Measurements from ENCODE around the gene DHX35.

The DHX35 gene

GRCh38 chr20:38927902-38928578 is 34.1 kb upstream of the DHX35 start:
- Histone ChIP-seq H3K36me3 (ENCODE audit: control insufficient read depth, insufficient read depth, low read length) (peaks cover 16% of the 10 kb centered on the region; the same call in 1 of the 2 replicates), H3K9ac (ENCODE audit: low read depth, low read length) (no peak overlapping the region; the same call in 1 of the 2 replicates)

DNA sequence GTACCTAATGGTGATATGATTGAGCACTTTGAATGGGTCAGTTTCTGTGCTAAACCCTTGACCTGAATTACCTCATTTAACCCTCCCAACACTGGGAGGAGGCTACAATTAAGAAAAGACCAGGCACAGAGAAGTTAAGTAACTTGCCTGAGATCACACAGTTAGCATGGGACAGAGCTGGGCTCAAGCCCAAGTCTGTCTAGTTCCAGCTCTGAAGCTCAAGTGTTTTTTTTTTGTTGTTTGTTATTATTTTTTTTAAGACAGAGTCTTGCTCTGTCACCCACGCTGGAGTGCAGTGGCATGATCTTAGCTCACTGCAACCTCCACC is 31.9 kb upstream of the DHX35 start:
- no peaks in the 10 kb centered on the region for H3K9me3 ChIP-seq (ENCODE audit: control insufficient read depth, insufficient read depth, low read length)
- H3K27ac ChIP-seq (ENCODE audit: low read depth, low read length) = no peak overlapping the region
- peaks cover 22% of the 10 kb centered on the region; the same call in 1 of the 2 replicates for H3K36me3 ChIP-seq (ENCODE audit: control insufficient read depth, insufficient read depth, low read length)
- H3K9ac ChIP-seq (ENCODE audit: low read depth, low read length) = no peak overlapping the region
- H3K4me1 ChIP-seq (ENCODE audit: control insufficient read depth, insufficient read depth, low read length) = peaks cover 10% of the 10 kb centered on the region; the same call in 1 of the 2 replicates
- no peak overlapping the region for H3K4me3 ChIP-seq (ENCODE audit: low read depth, low read length)
- H3K27me3 ChIP-seq (ENCODE audit: control insufficient read depth, insufficient read depth, low read length) = no peaks in the 10 kb centered on the region

More at GRCh38 chr20:38927902-38928578, 34.1 kb upstream of the DHX35 start:
- H3K27me3 ChIP-seq (ENCODE audit: control insufficient read depth, insufficient read depth, low read length) = no peaks in the 10 kb centered on the region
- H3K4me1 ChIP-seq (ENCODE audit: control insufficient read depth, insufficient read depth, low read length) = peaks cover 10% of the 10 kb centered on the region; the same call in 1 of the 2 replicates
- peak overlapping the region; percentile 96 for H3K4me3 ChIP-seq (ENCODE audit: low read depth, low read length)
- H3K9me3 ChIP-seq (ENCODE audit: control insufficient read depth, insufficient read depth, low read length) = no peaks in the 10 kb centered on the region
- no peak overlapping the region for H3K27ac ChIP-seq (ENCODE audit: low read depth, low read length)

DNA sequence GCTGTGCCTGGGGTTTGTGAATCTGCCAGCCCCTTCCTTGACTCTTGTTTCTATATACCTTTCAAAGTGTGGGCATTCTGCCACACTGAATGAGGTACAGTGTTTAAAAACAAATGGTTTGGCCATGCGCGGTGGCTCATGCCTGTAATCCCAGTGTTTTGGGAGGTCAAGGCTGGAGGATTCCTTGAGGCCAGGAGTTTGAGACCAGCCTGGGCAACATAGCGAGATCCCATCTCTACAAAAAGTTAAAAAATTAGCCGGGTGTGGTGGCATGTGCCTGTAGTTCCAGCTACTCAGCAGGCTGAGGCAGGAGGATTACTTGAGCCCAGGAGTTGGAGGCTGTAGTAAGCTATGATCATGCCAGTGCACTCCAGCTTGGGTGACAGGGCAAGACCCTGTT is 30.2 kb upstream of the DHX35 start:
- Histone ChIP-seq H3K4me1 (ENCODE audit: control insufficient read depth, insufficient read depth, low read length) (peaks cover 10% of the 10 kb centered on the region; the same call in 1 of the 2 replicates), H3K9ac (ENCODE audit: low read depth, low read length) (no peak overlapping the region), H3K27me3 (ENCODE audit: control insufficient read depth, insufficient read depth, low read length) (no peaks in the 10 kb centered on the region), H3K27ac (ENCODE audit: low read depth, low read length) (no peak overlapping the region), H3K36me3 (ENCODE audit: control insufficient read depth, insufficient read depth, low read length) (peaks cover 32% of the 10 kb centered on the region; the same call in 1 of the 2 replicates), H3K4me3 (ENCODE audit: low read depth, low read length) (no peak overlapping the region), H3K9me3 (ENCODE audit: control insufficient read depth, insufficient read depth, low read length) (no peaks in the 10 kb centered on the region)

DNA sequence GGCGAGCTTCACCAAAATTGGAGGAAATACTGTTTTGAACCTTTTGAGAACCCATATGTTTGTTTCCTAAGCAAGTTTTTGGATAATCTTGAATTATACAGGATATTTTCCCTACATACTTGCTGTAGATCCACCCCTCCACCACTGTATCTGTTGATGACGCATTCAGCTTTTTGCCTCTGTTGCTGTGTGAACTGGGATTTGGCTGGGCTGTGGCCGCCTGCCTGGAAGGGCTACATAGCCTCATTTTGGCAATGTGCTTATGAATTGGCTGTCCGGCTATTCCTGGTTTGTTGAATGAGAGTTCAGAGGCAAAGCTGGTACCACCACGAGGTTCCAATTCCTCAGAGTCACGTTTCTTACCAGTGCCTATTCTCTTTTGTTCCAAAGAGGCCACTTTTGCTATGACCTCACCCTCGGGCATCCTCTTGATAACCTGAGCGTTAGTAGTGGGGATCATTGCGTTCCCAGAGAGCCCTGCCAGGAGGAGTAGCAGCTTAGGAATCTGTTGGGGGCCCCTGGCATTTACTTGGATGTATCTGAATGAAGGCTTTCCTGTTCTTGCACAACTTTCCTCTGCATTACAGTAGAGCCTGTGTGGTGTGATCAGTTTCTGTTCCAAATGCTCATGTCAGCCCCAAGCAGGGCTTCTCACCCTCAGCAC is 29.6 kb upstream of the DHX35 start:
- no peak overlapping the region for H3K4me3 ChIP-seq (ENCODE audit: low read depth, low read length)
- H3K4me1 ChIP-seq (ENCODE audit: control insufficient read depth, insufficient read depth, low read length) = peaks cover 10% of the 10 kb centered on the region; the same call in 1 of the 2 replicates
- no peak overlapping the region for H3K27ac ChIP-seq (ENCODE audit: low read depth, low read length)
- H3K9me3 ChIP-seq (ENCODE audit: control insufficient read depth, insufficient read depth, low read length) = no peaks in the 10 kb centered on the region
- peaks cover 32% of the 10 kb centered on the region; the same call in 1 of the 2 replicates for H3K36me3 ChIP-seq (ENCODE audit: control insufficient read depth, insufficient read depth, low read length)
- H3K9ac ChIP-seq (ENCODE audit: low read depth, low read length) = no peak overlapping the region
- H3K27me3 ChIP-seq (ENCODE audit: control insufficient read depth, insufficient read depth, low read length) = no peaks in the 10 kb centered on the region

DNA sequence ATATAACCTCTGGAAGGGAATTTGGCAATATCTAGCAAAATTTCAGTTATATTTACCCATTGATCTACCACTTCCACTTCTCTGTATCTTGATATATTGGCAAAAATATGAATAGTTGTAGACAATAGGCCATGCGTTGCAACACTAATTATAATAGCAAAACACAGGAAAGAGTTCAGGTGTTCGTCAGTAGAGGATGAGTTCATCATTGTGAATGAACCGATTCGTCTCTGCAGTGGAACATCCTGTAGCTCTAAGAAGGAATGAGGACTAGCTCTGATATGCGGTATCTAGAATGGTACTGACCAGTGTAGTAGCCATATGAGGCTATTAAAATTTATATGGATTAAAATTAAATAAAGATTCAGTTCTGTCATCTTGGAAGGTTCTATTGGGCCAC is 27.6 kb upstream of the DHX35 start:
- Histone ChIP-seq H3K4me1 (ENCODE audit: control insufficient read depth, insufficient read depth, low read length) (no peaks in the 10 kb centered on the region), H3K9me3 (ENCODE audit: control insufficient read depth, insufficient read depth, low read length) (no peaks in the 10 kb centered on the region), H3K27ac (ENCODE audit: low read depth, low read length) (no peak overlapping the region), H3K27me3 (ENCODE audit: control insufficient read depth, insufficient read depth, low read length) (no peaks in the 10 kb centered on the region), H3K4me3 (ENCODE audit: low read depth, low read length) (no peak overlapping the region), H3K9ac (ENCODE audit: low read depth, low read length) (no peak overlapping the region), H3K36me3 (ENCODE audit: control insufficient read depth, insufficient read depth, low read length) (peaks cover 39% of the 10 kb centered on the region)

- no peaks in the 10 kb centered on the region for H3K4me1 ChIP-seq (ENCODE audit: control insufficient read depth, insufficient read depth, low read length)
- H3K4me3 ChIP-seq (ENCODE audit: low read depth, low read length) = no peak overlapping the region
These were observed 26.9 kb upstream of the DHX35 start for GRCh38 chr20:38935285-38935684.

GRCh38 chr20:38935967-38936407 is 26.2 kb upstream of the DHX35 start:
- Histone ChIP-seq H3K36me3 (ENCODE audit: control insufficient read depth, insufficient read depth, low read length) (peaks cover 38% of the 10 kb centered on the region), H3K4me1 (ENCODE audit: control insufficient read depth, insufficient read depth, low read length) (no peaks in the 10 kb centered on the region), H3K9me3 (ENCODE audit: control insufficient read depth, insufficient read depth, low read length) (no peaks in the 10 kb centered on the region), H3K4me3 (ENCODE audit: low read depth, low read length) (no peak overlapping the region), H3K9ac (ENCODE audit: low read depth, low read length) (no peak overlapping the region), H3K27ac (ENCODE audit: low read depth, low read length) (no peak overlapping the region), H3K27me3 (ENCODE audit: control insufficient read depth, insufficient read depth, low read length) (no peaks in the 10 kb centered on the region)

More at GRCh38 chr20:38935285-38935684, 26.9 kb upstream of the DHX35 start:
- no peaks in the 10 kb centered on the region for H3K27me3 ChIP-seq (ENCODE audit: control insufficient read depth, insufficient read depth, low read length)
- no peak overlapping the region for H3K9ac ChIP-seq (ENCODE audit: low read depth, low read length)
- peaks cover 34% of the 10 kb centered on the region for H3K36me3 ChIP-seq (ENCODE audit: control insufficient read depth, insufficient read depth, low read length)
- no peaks in the 10 kb centered on the region for H3K9me3 ChIP-seq (ENCODE audit: control insufficient read depth, insufficient read depth, low read length)
- H3K27ac ChIP-seq (ENCODE audit: low read depth, low read length) = no peak overlapping the region

DNA sequence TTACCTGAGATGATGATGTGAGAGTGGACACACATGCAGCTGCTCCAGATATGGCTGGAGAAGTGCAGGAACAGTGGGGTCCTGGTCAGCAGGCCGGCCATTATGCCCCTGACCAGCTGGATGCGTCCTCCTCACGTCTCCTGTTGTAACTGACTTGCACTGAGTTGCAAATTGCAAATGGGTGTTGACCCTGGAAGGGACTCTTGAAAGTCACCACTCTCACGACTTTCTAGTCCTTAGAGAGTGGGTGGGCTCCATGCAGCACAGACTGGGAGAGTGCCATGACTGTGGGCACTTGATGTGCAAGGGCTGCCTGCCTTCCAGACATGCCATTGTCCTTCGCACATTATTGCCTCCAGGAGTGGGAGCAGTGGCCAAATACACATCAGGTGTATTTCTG is 25.1 kb upstream of the DHX35 start:
- H3K4me1 ChIP-seq (ENCODE audit: control insufficient read depth, insufficient read depth, low read length) = no peaks in the 10 kb centered on the region
- H3K9me3 ChIP-seq (ENCODE audit: control insufficient read depth, insufficient read depth, low read length) = no peaks in the 10 kb centered on the region
- H3K9ac ChIP-seq (ENCODE audit: low read depth, low read length) = no peak overlapping the region
- no peak overlapping the region for H3K4me3 ChIP-seq (ENCODE audit: low read depth, low read length)
- no peaks in the 10 kb centered on the region for H3K27me3 ChIP-seq (ENCODE audit: control insufficient read depth, insufficient read depth, low read length)
- H3K27ac ChIP-seq (ENCODE audit: low read depth, low read length) = no peak overlapping the region
- H3K36me3 ChIP-seq (ENCODE audit: control insufficient read depth, insufficient read depth, low read length) = peaks cover 48% of the 10 kb centered on the region

GRCh38 chr20:38937978-38938473 is 24.1 kb upstream of the DHX35 start:
- Histone ChIP-seq H3K9me3 (ENCODE audit: control insufficient read depth, insufficient read depth, low read length) (no peaks in the 10 kb centered on the region), H3K36me3 (ENCODE audit: control insufficient read depth, insufficient read depth, low read length) (peaks cover 58% of the 10 kb centered on the region), H3K4me3 (ENCODE audit: low read depth, low read length) (no peak overlapping the region), H3K4me1 (ENCODE audit: control insufficient read depth, insufficient read depth, low read length) (no peaks in the 10 kb centered on the region), H3K9ac (ENCODE audit: low read depth, low read length) (no peak overlapping the region), H3K27me3 (ENCODE audit: control insufficient read depth, insufficient read depth, low read length) (no peaks in the 10 kb centered on the region), H3K27ac (ENCODE audit: low read depth, low read length) (no peak overlapping the region)

- Histone ChIP-seq H3K4me3 (ENCODE audit: low read depth, low read length) (no peak overlapping the region), H3K36me3 (ENCODE audit: control insufficient read depth, insufficient read depth, low read length) (peaks cover 68% of the 10 kb centered on the region), H3K27ac (ENCODE audit: low read depth, low read length) (no peak overlapping the region), H3K9ac (ENCODE audit: low read depth, low read length) (no peak overlapping the region), H3K4me1 (ENCODE audit: control insufficient read depth, insufficient read depth, low read length) (no peaks in the 10 kb centered on the region), H3K27me3 (ENCODE audit: control insufficient read depth, insufficient read depth, low read length) (no peaks in the 10 kb centered on the region), H3K9me3 (ENCODE audit: control insufficient read depth, insufficient read depth, low read length) (no peaks in the 10 kb centered on the region)
These were observed 22.5 kb upstream of the DHX35 start for GRCh38 chr20:38939686-38940085.

DNA sequence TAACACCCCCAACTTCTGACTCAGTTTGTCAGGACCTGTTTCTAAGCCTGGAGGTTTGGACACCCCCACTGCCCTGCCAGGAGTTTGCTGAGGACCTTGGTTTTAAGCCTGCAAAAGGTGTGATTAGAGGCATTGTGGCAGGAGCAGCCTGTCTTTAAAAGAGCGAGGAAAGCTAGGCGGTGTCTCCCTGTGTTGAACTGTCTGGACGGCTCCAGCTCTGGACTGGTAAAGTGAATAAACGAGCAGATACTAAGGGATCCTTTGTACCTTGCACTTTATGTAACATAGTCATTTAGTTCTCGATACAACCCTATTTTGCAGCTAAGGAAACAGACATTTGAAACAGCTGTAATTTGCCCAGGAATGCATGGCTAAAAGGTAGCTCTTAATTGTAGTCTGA is 21.5 kb upstream of the DHX35 start:
- no peak overlapping the region for H3K27ac ChIP-seq (ENCODE audit: low read depth, low read length)
- H3K9ac ChIP-seq (ENCODE audit: low read depth, low read length) = no peak overlapping the region
- no peak overlapping the region for H3K4me3 ChIP-seq (ENCODE audit: low read depth, low read length)
- peaks cover 72% of the 10 kb centered on the region for H3K36me3 ChIP-seq (ENCODE audit: control insufficient read depth, insufficient read depth, low read length)
- no peaks in the 10 kb centered on the region for H3K4me1 ChIP-seq (ENCODE audit: control insufficient read depth, insufficient read depth, low read length)
- H3K9me3 ChIP-seq (ENCODE audit: control insufficient read depth, insufficient read depth, low read length) = no peaks in the 10 kb centered on the region
- H3K27me3 ChIP-seq (ENCODE audit: control insufficient read depth, insufficient read depth, low read length) = no peaks in the 10 kb centered on the region
